HepG2 (cell line): Measurements from ENCODE around the gene TPRKB. TPM values are rescaled to one million over a fixed set of nuclear protein-coding genes. Genes with fewer than 3 reads are reported as not detected.

Experiments used
- ATAC-seq: fragments of 200-7000 bp; cut with Tn5 transposase; 3 replicates; pipeline ENCODE4 v1.9.1; 2020; ENCODE audit warnings: mild to moderate bottlenecking, moderate library complexity
- BruUV-seq: library from RNA; stranded (reverse); fragments of 400-500 nt; replicated peaks from 2 replicates; lab custom pipeline; 2021; lab: Mats Ljungman, UMichigan
- CTCF ChIA-PET: fragments of 300-600 bp; formaldehyde crosslinking; extraction: SDS; loops from one replicate; lab custom pipeline; 2021; ENCODE audit warnings: low total read pairs, inconsistent platforms, low intra/inter-chr PET ratio; lab: Yijun Ruan, JAX
- POLR2A ChIA-PET: fragments of 350-600 bp; sonication (Branson Sonifier 250); formaldehyde crosslinking; loops from one replicate; lab custom pipeline; 2020; ENCODE audit warnings: antibody characterized with exemption, inconsistent platforms; lab: Yijun Ruan, JAX
- DNase-seq: peaks from one replicate; pipeline ENCODE4 v3.0.0-alpha.2; 2015; ENCODE audit warnings: low spot score
- FAIRE-seq: peaks from 3 replicates; lab custom pipeline; 2011; peaks lifted over from hg19 to GRCh38; lab: Jason Lieb, UNC
- H2AFZ ChIP-seq: one replicate; pipeline ENCODE4 v1.6.1; 2011; ENCODE audit warnings: low read length, inconsistent platforms
- H3K27ac ChIP-seq: fragments of 300-600 bp; 3 replicates; pipeline ENCODE4 v1.8.0; 2011; ENCODE audit warnings: mixed run types, mild to moderate bottlenecking, mixed read lengths, low read length, inconsistent platforms; ENCODE audit not compliant: insufficient read depth; ENCODE audit errors: extremely low read length
- H3K27me3 ChIP-seq, 2 experiments: fragments of 200-600 bp in 1 of 2; 2 replicates in 1 of 2; 3 replicates in 1 of 2; pipeline versions ENCODE4 v1.6.0 to v1.8.0; 2011; ENCODE audit warnings: low read length in 2 of 2, mild to moderate bottlenecking in 2 of 2, moderate library complexity in 2 of 2, inconsistent platforms in 1 of 2; ENCODE audit not compliant: insufficient read depth in 2 of 2, control insufficient read depth in 1 of 2
- H3K36me3 ChIP-seq, 2 experiments: fragments of 200-600 bp in 1 of 2; replicated peaks in 1 of 2; 2 replicates in 1 of 2; 3 replicates in 1 of 2; pipeline versions ENCODE4 v1.5.1 to v1.8.0; 2011; ENCODE audit warnings: low read length in 2 of 2, inconsistent platforms in 1 of 2; ENCODE audit not compliant: insufficient read depth in 2 of 2, control insufficient read depth in 1 of 2
- H3K4me1 ChIP-seq: 2 replicates; pipeline ENCODE4 v1.5.1; 2012; ENCODE audit warnings: low read length, inconsistent platforms; ENCODE audit not compliant: insufficient read depth
- H3K4me2 ChIP-seq: 2 replicates; pipeline ENCODE4 v1.6.0; 2011; ENCODE audit warnings: low read depth, low read length, inconsistent platforms
- H3K4me3 ChIP-seq, 3 experiments: fragments of 200-600 bp in 1 of 3; sonication (generic), shearing (Covaris generic) in 1 of 3; replicated peaks in 1 of 3; 2 replicates each; pipeline ENCODE4 v1.5.1; 2011 to 2016; ENCODE audit warnings: low read length in 3 of 3, inconsistent platforms in 2 of 3, low read depth in 2 of 3, mild to moderate bottlenecking in 2 of 3, control low read depth in 1 of 3, mixed read lengths in 1 of 3; ENCODE audit not compliant: insufficient read depth in 1 of 3
- H3K79me2 ChIP-seq: one replicate; pipeline ENCODE4 v1.6.1; 2011; ENCODE audit warnings: low read length, inconsistent platforms; ENCODE audit not compliant: insufficient read depth
- H3K9ac ChIP-seq: 2 replicates; pipeline ENCODE4 v1.6.0; 2011; ENCODE audit warnings: mild to moderate bottlenecking, low read depth, low read length, inconsistent platforms; ENCODE audit not compliant: insufficient read depth
- H3K9me3 ChIP-seq: 2 replicates; pipeline ENCODE4 v1.5.1; 2012; ENCODE audit warnings: mild to moderate bottlenecking, low read length
- H4K20me1 ChIP-seq: 2 replicates; pipeline ENCODE4 v1.6.0; 2011; ENCODE audit warnings: inconsistent platforms, mild to moderate bottlenecking, low read length, moderate library complexity; ENCODE audit not compliant: insufficient read depth
- BHLHE40 ChIP-seq: IDR thresholded peaks from 2 replicates; pipeline ENCODE4 v1.6.1; 2011; ENCODE audit warnings: low read length, improper control_type of control experiment
- CAMTA2 ChIP-seq: sonication (generic); formaldehyde crosslinking; IDR thresholded peaks from 2 replicates; pipeline ENCODE4 v1.4.0; 2020; ENCODE audit warnings: mild to moderate bottlenecking, missing genetic modification reagents, borderline replicate concordance
- CREM ChIP-seq, 2 experiments: sonication (generic) in 1 of 2; formaldehyde crosslinking in 1 of 2; IDR thresholded peaks; 2 replicates each; pipeline versions ENCODE4 v1.4.0 to v1.6.1; 2016 to 2020; ENCODE audit warnings: antibody characterized with exemption in 1 of 2, mild to moderate bottlenecking in 1 of 2, missing genetic modification reagents in 1 of 2
- EHMT2 ChIP-seq: fragments of 200-600 bp; sonication (generic); IDR thresholded peaks from 2 replicates; pipeline ENCODE4 v1.7.0; 2017; ENCODE audit warnings: antibody characterized with exemption, low read depth, low read length, borderline replicate concordance
- FOXC1 ChIP-seq: sonication (generic); formaldehyde crosslinking; IDR thresholded peaks from 2 replicates; pipeline ENCODE4 v1.8.0; 2022; ENCODE audit warnings: mild to moderate bottlenecking, missing genetic modification reagents, borderline replicate concordance
- KLF9 ChIP-seq: IDR thresholded peaks from 2 replicates; pipeline ENCODE4 v1.6.1; 2016; ENCODE audit warnings: low read depth
- LCORL ChIP-seq, 2 experiments: fragments of 450-650 bp in 1 of 2; sonication (generic) in 1 of 2; formaldehyde crosslinking in 1 of 2; IDR thresholded peaks; 2 replicates each; pipeline versions ENCODE4 v1.5.0 to v1.6.1; 2017 to 2020; ENCODE audit warnings: antibody characterized with exemption in 1 of 2, missing genetic modification reagents in 1 of 2
- MYC ChIP-seq: sonication (generic); formaldehyde crosslinking; IDR thresholded peaks from 2 replicates; pipeline ENCODE4 v1.9.0; 2021; ENCODE audit warnings: missing genetic modification reagents, borderline replicate concordance
- PAWR ChIP-seq: sonication (generic); formaldehyde crosslinking; IDR thresholded peaks from 2 replicates; pipeline ENCODE4 v1.4.0; 2020; ENCODE audit warnings: missing genetic modification reagents, mild to moderate bottlenecking, borderline replicate concordance
- SRF ChIP-seq: IDR thresholded peaks from 2 replicates; pipeline ENCODE4 v1.6.1; 2011; ENCODE audit warnings: mild to moderate bottlenecking, low read depth, low read length, moderate library complexity
- ZNF224 ChIP-seq: sonication (generic); formaldehyde crosslinking; IDR thresholded peaks from 2 replicates; pipeline ENCODE4 v1.5.0; 2020; ENCODE audit warnings: mild to moderate bottlenecking, missing genetic modification reagents
- ZNF337 ChIP-seq: sonication (generic); formaldehyde crosslinking; IDR thresholded peaks from 2 replicates; pipeline ENCODE4 v1.5.1; 2020; ENCODE audit warnings: missing genetic modification reagents, low read depth, mild to moderate bottlenecking, borderline replicate concordance
- ZNF619 ChIP-seq: sonication (generic); formaldehyde crosslinking; IDR thresholded peaks from 2 replicates; pipeline ENCODE4 v1.4.0; 2020; ENCODE audit warnings: mild to moderate bottlenecking, missing genetic modification reagents
- ZNF790 ChIP-seq: sonication (generic); formaldehyde crosslinking; IDR thresholded peaks from 2 replicates; pipeline ENCODE4 v1.8.0; 2022; ENCODE audit warnings: missing genetic modification reagents, mild to moderate bottlenecking, borderline replicate concordance
- ZNF839 ChIP-seq: sonication (generic); formaldehyde crosslinking; IDR thresholded peaks from 2 replicates; pipeline ENCODE4 v1.4.0; 2020; ENCODE audit warnings: missing genetic modification reagents, mild to moderate bottlenecking, borderline replicate concordance
- ZSCAN31 ChIP-seq: sonication (generic); formaldehyde crosslinking; IDR thresholded peaks from 2 replicates; pipeline ENCODE4 v1.5.0; 2020; ENCODE audit warnings: low read depth, mild to moderate bottlenecking, missing genetic modification reagents
- ZSCAN5A ChIP-seq: sonication (generic); formaldehyde crosslinking; IDR thresholded peaks from 2 replicates; pipeline ENCODE4 v1.8.0; 2022; ENCODE audit warnings: mild to moderate bottlenecking, missing genetic modification reagents, borderline replicate concordance
- WGBS: methylation state at CpG from one replicate; pipeline ENCODE4 v1.1.6; 2017; ENCODE audit warnings: low lambda C conversion rate; 5-methylcytosine and 5-hydroxymethylcytosine counted together
- in situ Hi-C: cut with HindIII; loops from 2 replicates; pipeline ENCODE4 v1.10.0; 2017; ENCODE audit warnings: low pct_unique_long_range_greater_than_20kb; ENCODE audit not compliant: extremely low pct_ligation_motif_present
- intact Hi-C: fragments of 100-400 bp; cut with micrococcal nuclease; formaldehyde crosslinking; loops from one replicate; pipeline ENCODE4 v1.10.0; 2022; ENCODE audit not compliant: unreplicated experiment
- polyA plus RNA-seq, 8 experiments: library from polyadenylated mRNA; depleted of rRNA in 3 of 8; stranded (reverse) in 7 of 8; unstranded in 1 of 8; fragments of >200 nt; fragmentation: Illumina TruSeq in 4 of 8; extraction: Trizol in 4 of 8; gene quantifications; 2 replicates each; pipeline versions ENCODE4 v1.2.1 to v1.2.3, GENCODE V29; 2011 to 2016; ENCODE audit warnings: low read depth in 4 of 8, missing spikeins in 1 of 8, mixed read lengths in 1 of 8; ENCODE audit not compliant: insufficient read depth in 1 of 8
- total RNA-seq, 5 experiments: library from RNA; depleted of rRNA; stranded (reverse); fragments of >200 nt; fragmentation: Illumina TruSeq; extraction: Trizol; gene quantifications; 2 replicates each; pipeline ENCODE4 v1.2.3, GENCODE V29; 2016; ENCODE audit warnings: low read depth in 1 of 5
- TF ChIP-seq, protein P1 (sequence below): sonication (generic); formaldehyde crosslinking; IDR thresholded peaks from 2 replicates; pipeline ENCODE4 v1.5.1; 2020; ENCODE audit warnings: missing genetic modification reagents, mild to moderate bottlenecking, borderline replicate concordance

Gene TPRKB
- total and polyA plus RNA-seq, 2 of the 13 experiments (the other 11 are each of a cell fraction or from before 2014, with no cell fraction given), result 32.0 to 58.0 TPM

DNA sequence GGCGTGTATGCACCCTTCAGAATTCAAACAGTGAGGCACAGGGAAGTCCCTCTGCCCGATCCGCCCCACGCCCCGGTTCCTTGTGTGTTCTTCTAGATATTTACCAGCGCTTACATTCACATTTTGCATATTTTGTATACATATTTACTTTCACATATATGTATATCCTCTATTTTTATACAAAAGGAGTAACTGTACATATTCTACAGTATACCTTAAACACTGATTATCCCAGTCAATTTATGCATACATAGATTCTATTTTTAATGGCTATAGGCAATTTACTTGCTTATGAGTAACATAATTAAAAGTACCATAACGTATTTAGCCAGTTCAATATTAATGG is 43.1 kb upstream of the TPRKB start (continued):
- 0 out of 2 replicates have a peak, but pooled peaks have one; percentile 5 for TF ChIP-seq ZNF337 (CRISPR knock-in tag)
- 0 out of 2 replicates have a peak, but pooled peaks have one; percentile 4 for TF ChIP-seq ZSCAN5A (CRISPR knock-in tag)
- peak; percentile 22; the same call in 1 of the 2 replicates for TF ChIP-seq KLF9 (CRISPR knock-in tag)
- 0 out of 2 replicates have a peak, but pooled peaks have one; percentile 37 for TF ChIP-seq ZNF790 (CRISPR knock-in tag)
- TF ChIP-seq CREM (IDR thresholded peaks at IDR 0.05), result 0 out of 2 replicates have a peak, but pooled peaks have one; percentile 3
- no peak for TF ChIP-seq CREM (CRISPR knock-in tag; IDR thresholded peaks at IDR 0.05)

- Histone ChIP-seq H3K36me3 (peaks cover 5 to 21% of the 10 kb centered on the region in 2 experiments), H3K4me3 (peak within 1 kb of the TSS; percentile 91 to 99 (median 92)), H3K4me2 (peak within 1 kb of the TSS; percentile 69), H3K27ac (peak within 1 kb of the TSS; percentile 73), H3K79me2 (peaks cover 23% of the 10 kb centered on the region), H3K4me1 (peaks cover 30% of the 10 kb centered on the region), H3K9me3 (no peaks in the 10 kb centered on the region), H2AFZ (peak within 1 kb of the TSS; percentile 57), H4K20me1 (no peaks in the 10 kb centered on the region), H3K9ac (peak within 1 kb of the TSS; percentile 95), H3K27me3 (no peaks in the 10 kb centered on the region; a peak in 1 of 5 replicates)
- intact Hi-C loops, result no loop called here
- peak; percentile 97 for ATAC-seq
- peak; percentile 96 for DNase-seq
- in situ Hi-C loops, result no loop called here
- ChIA-PET POLR2A (interaction anchor here (0.8 to 0.9 kb wide), 3 partner anchors 42 to 49 kb away, joined by 3 to 5 read pairs (median 3); partner anchors contain the start of genes STAMBP and TPRKB), CTCF (no interaction called here)
- TSS peak; percentile 58 for BruUV-seq
- 2% methylated on average over 13 of the region's 40 CpGs for WGBS
- peak; percentile 78 for FAIRE-seq
- no peak for TF ChIP-seq FOXC1 (CRISPR knock-in tag)
- TF ChIP-seq, protein P1, sequence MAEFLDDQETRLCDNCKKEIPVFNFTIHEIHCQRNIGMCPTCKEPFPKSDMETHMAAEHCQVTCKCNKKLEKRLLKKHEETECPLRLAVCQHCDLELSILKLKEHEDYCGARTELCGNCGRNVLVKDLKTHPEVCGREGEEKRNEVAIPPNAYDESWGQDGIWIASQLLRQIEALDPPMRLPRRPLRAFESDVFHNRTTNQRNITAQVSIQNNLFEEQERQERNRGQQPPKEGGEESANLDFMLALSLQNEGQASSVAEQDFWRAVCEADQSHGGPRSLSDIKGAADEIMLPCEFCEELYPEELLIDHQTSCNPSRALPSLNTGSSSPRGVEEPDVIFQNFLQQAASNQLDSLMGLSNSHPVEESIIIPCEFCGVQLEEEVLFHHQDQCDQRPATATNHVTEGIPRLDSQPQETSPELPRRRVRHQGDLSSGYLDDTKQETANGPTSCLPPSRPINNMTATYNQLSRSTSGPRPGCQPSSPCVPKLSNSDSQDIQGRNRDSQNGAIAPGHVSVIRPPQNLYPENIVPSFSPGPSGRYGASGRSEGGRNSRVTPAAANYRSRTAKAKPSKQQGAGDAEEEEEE (CRISPR knock-in tag), result peak; percentile 95; the same call in 1 of the 2 replicates
- peak; percentile 95 for TF ChIP-seq ZNF619 (CRISPR knock-in tag)
- peak; percentile 36; the same call in 1 of the 2 replicates for TF ChIP-seq BHLHE40
- peak; percentile 91 for TF ChIP-seq MYC (CRISPR knock-in tag)
- no peak for TF ChIP-seq PAWR (CRISPR knock-in tag)
- 0 out of 2 replicates have a peak, but pooled peaks have one; percentile 62 for TF ChIP-seq SRF
- peak; percentile 37; the same call in 1 of the 2 replicates for TF ChIP-seq ZSCAN31 (CRISPR knock-in tag)
- no peak for TF ChIP-seq CAMTA2 (CRISPR knock-in tag)
- peak; percentile 87; the same call in 1 of the 2 replicates for TF ChIP-seq ZNF839
- no peak for TF ChIP-seq LCORL (IDR thresholded peaks at IDR 0.05)
- TF ChIP-seq LCORL (CRISPR knock-in tag; IDR thresholded peaks at IDR 0.05), result 0 out of 2 replicates have a peak, but pooled peaks have one; percentile 48
- no peak for TF ChIP-seq EHMT2
- TF ChIP-seq ZNF224, result no peak; the same call in 1 of the 2 replicates
These were observed 42.5 kb upstream of the TPRKB start, which contains the start of gene DUSP11 for GRCh38 chr2:73779467-73780236. Gene DUSP11, minus strand, starts transcription at chr2:73780103. Its CDS starts 129 bp downstream, at chr2:73779974.
